KOPT-K1 (cell line): ENCODE data around the gene GRIK3.

Experiments used
- H3K27ac ChIP-seq: fragments of 200-600 bp; sonication (generic); 2 replicates; pipeline ENCODE4 v1.5.1; 2016; ENCODE audit warnings: antibody characterized with exemption, mild to moderate bottlenecking, low read depth, low read length; ENCODE audit not compliant: poor library complexity, severe bottlenecking
- H3K36me3 ChIP-seq: fragments of 200-600 bp; sonication (generic); 2 replicates; pipeline ENCODE4 v1.5.1; 2017; ENCODE audit warnings: antibody characterized with exemption, mild to moderate bottlenecking, low read length, moderate library complexity; ENCODE audit not compliant: insufficient read depth
- H3K9me3 ChIP-seq: fragments of 200-600 bp; sonication (generic); 2 replicates; pipeline ENCODE4 v1.5.1; 2017; ENCODE audit warnings: antibody characterized with exemption, low read length, mild to moderate bottlenecking; ENCODE audit not compliant: insufficient read depth, poor library complexity, severe bottlenecking

Gene GRIK3

DNA sequence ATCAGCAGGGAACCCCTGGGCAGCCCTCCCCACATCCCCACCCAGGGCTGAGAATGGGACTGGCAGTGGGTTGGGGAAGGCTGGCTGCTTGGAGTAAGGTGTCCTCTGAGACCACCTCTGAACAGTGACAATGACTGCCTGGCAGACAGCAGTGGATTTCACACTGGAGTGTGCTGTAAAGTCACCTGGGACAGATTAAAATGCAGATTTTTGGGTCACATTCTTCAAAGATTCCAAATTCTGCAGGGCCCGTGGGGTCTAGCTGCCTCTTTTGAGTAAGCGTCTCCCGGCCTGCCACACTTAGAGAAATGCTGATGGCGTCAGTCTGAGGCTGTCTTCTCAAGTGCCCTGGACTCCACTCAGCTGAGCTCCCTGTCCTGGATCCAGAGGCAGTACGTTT lies 164.5 kb downstream of the GRIK3 start:
- Histone ChIP-seq H3K36me3 (no peaks in the 10 kb centered on the region), H3K27ac (no peak overlapping the region), H3K9me3 (no peaks in the 10 kb centered on the region)

DNA sequence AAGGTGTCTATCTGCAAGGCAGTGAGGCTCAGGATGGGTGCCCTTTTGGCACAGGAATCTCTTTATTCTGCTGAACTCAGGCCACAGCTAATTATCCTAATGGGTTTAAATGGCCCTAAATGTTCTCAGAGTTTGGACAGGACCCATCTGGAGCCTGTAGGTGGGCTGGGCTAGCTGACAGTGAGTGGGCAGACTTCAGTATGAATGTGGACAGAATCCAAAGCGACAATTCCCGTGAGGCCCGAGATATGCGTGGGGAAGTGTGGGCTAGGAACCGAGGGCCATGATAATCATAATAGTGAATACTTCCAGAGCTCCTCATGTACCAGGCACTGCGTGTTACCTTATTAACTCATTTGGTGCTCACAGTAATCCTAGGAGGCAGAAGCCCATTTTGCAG lies 165.3 kb downstream of the GRIK3 start:
- H3K9me3 ChIP-seq, result no peaks in the 10 kb centered on the region
- no peaks in the 10 kb centered on the region for H3K36me3 ChIP-seq
- H3K27ac ChIP-seq, result no peak overlapping the region

DNA sequence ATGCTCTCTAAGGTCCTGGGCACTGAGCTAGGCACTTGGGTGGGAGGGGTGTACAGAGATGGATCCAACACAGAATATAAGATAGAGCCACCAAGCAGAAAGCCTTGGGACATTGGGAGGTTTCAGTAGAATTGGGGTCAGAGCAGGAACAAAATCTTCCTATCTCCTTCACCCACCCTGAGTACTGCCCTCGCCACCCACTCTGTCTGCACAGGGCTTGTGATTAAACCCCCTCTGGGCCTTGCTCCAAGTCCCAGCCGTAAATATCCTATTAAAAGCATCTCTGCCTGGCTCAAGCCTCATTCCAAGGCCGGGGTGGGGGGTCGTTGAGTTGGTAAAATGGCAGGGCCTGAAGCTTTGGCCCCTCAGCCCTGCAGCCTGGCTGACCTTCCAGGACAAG lies 166.7 kb downstream of the GRIK3 start:
- H3K27ac ChIP-seq, result no peak overlapping the region
- H3K9me3 ChIP-seq, result no peaks in the 10 kb centered on the region

DNA sequence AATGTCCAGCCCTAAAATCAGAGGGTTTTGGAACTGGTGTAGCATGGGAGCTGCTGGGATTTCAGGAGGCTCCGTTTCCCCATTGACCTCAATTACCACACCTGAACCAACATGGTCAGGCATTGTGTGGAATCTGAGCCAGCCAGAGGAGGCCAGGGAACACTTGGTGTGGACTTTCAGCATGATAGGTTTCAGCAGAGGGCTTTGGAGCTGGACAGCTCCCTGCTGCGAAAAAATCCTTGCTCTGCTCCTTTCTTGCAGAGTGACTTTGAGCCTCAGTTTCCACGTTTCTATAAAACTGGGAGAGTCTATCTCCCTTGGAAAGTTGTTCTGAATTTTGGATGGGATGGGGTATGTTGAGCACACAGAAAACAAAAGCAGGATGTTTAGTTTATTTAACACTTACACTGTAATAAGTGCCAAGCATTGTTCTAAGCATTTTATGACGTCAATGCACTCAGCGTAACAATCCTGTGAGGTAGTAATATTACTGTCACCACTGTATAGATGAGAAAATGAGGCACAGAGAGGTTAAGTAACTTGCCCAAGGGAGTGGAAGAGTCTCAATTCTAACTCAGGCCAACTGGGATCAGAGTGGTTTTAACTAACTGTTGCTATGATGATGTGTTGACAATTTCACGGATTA lies 168.0 kb downstream of the GRIK3 start:
- Histone ChIP-seq H3K36me3 (no peaks in the 10 kb centered on the region), H3K9me3 (no peaks in the 10 kb centered on the region)

More for the DNA sequence above, 166.7 kb downstream of the GRIK3 start:
- no peaks in the 10 kb centered on the region for H3K36me3 ChIP-seq

DNA sequence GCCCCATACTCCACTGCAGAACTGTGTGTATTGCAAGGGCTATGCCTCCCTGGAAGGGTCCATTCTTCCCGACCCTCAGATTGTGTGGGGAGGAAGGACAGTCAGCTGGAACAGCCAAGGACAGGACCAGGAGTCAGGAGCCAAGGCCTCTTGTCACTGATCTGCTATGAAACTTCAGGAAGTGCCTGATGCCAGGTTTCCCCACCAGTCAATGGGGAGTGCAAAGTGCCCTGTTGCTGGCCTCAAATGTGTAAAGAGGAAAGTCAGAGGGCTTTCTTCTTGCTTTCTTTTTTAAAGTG lies 168.8 kb downstream of the GRIK3 start:
- Histone ChIP-seq H3K36me3 (no peaks in the 10 kb centered on the region), H3K9me3 (no peaks in the 10 kb centered on the region), H3K27ac (no peak overlapping the region)

More for the DNA sequence above, 168.0 kb downstream of the GRIK3 start:
- no peak overlapping the region for H3K27ac ChIP-seq

DNA sequence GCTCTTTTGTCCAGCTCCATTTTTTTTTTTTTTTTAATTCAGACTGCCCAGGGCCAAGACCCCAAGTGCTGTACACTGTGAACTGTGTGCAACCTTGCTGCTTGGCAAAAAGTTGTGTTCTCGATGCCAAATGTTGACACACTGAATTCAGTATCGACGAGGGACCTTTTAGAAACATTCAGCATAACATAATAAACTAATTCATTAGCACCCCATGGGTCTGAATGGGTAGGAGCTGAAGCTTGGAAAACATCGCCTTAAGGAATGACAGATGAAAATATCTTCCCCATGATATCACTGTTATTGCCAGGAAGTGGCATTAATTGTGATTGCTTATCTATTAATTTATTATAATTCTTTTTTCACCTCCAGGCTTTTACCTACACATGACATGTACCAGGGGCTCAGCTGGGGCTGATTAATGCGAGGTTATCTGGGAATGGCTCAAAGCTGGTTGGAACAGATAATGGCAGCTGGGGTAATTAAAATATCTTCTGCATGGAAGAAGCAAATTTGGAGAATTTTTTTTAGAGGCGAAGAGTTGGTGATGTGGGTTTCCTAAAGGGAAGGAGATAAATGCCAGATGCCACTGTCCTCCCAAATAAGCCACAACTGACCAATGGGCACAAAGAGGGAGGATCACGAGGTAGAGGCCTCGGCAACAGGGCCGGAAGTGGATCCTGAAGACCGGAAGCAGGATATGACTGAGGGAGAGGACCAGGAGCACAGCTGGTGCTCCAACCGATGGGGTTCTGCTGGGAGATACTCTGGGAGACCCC lies 169.3 kb downstream of the GRIK3 start:
- Histone ChIP-seq H3K36me3 (no peaks in the 10 kb centered on the region), H3K27ac (no peak overlapping the region), H3K9me3 (no peaks in the 10 kb centered on the region)

DNA sequence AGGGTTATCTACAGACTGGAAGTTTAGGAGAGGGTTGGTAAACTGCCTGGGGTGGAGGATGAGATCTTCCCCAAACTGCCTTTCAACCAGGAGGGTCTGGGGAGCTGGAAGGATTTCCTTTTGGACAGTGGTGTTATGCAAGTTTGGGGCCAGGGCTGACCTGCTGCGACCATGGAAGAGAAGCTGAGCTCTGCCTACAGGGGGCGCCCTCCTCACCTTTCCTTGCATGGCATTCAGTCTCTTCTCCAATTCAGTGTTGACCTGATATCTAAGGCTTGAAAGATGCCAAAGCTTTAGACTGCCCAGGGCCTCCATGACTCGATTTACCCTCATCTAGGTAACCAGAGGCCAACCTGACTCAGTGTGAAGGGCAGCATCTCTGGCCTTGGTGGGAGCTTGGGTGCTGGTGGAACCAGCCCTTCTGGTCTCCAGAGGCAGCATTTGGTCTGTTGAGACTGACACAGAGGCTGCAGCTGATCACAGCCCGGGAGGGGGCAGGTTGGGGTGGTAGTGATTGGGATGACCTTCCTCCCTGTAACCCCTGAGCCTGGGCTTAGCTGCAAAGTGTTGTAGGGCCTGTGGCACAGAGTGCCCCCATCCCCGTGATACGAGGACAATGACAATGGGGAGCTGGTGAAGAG lies 170.0 kb downstream of the GRIK3 start:
- no peaks in the 10 kb centered on the region for H3K36me3 ChIP-seq
- no peaks in the 10 kb centered on the region for H3K9me3 ChIP-seq

DNA sequence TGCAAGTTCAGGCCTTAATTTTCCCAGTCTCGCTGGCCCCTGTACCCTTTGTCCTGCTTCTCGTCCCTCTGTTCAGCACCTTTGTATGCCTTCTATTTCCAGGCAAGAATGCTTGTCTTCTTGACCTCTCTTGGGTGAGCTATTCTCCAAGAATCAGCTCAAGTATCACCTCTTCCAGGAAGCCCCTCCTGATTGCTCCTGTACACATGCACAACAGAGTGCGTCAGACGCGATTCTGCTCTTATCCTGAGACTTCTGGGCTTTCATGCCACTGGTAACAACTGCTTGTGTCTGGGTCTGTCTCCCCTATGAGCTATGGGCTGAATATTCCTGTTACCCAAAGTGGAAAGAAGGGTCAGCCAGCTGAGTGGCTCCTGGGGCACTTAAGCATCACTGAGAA lies 170.8 kb downstream of the GRIK3 start:
- no peaks in the 10 kb centered on the region for H3K36me3 ChIP-seq
- no peak overlapping the region for H3K27ac ChIP-seq
- no peaks in the 10 kb centered on the region for H3K9me3 ChIP-seq

More for the DNA sequence above, 170.0 kb downstream of the GRIK3 start:
- no peak overlapping the region for H3K27ac ChIP-seq

DNA sequence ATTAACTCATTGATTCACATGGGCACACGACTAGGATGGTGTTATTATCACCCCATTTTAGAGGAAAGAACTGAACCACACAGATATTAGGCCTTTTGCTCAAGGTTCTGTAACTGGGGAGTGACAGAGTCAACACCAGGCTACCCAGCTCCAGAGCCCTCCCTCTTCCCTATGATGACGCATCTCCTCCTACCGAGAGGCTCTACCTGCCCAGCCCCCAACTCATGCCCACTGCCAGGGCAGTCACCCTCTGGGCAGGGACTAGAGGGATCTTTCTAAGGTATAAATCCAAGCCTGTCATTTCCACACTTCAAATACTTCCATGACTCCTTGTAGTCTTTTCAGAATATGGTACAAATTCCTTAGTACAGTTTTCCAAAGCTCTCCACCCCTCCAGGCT lies 171.3 kb downstream of the GRIK3 start:
- no peak overlapping the region for H3K27ac ChIP-seq
- no peaks in the 10 kb centered on the region for H3K36me3 ChIP-seq
- H3K9me3 ChIP-seq, result no peaks in the 10 kb centered on the region

DNA sequence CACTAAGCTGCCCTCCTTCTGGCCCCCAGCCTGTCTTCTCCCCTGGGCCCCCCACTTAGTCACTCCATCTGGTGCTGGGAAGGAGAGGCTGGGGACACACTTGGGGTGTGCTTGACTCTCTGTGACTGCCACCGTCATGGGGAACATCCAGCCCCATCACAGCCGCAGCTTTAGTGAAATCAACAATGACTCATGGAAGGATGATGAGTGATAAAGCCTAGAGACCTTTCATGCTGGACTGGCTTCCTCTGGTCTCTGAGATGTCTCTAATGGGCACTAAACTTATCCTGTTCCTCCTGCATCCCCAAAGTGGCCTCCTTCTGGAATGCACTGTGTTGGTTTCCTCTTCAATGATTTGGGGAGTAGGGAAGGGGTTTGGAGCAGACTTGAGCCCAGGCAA lies 172.9 kb downstream of the GRIK3 start:
- no peaks in the 10 kb centered on the region for H3K36me3 ChIP-seq
- H3K27ac ChIP-seq, result no peak overlapping the region
- no peaks in the 10 kb centered on the region for H3K9me3 ChIP-seq

DNA sequence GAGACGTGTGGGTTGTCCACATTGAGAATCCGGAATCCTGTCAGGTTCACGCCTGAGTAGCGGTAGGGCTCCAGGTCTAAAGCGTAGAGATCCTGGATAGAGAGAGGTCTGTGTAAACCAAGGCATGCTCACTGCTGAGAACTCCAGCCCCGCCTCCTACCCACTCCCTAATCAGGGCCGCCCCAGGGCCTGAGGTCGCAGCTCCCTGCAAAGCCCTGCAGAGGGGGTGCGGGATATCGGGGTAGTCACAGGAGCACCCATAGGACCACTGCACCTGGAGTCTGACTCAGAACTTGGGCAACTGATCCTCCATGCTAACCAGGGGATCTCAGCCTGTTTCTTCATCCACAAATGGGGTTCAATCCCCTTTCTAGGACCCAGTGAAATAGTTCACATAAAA lies 174.4 kb downstream of the GRIK3 start:
- H3K9me3 ChIP-seq, result no peaks in the 10 kb centered on the region

DNA sequence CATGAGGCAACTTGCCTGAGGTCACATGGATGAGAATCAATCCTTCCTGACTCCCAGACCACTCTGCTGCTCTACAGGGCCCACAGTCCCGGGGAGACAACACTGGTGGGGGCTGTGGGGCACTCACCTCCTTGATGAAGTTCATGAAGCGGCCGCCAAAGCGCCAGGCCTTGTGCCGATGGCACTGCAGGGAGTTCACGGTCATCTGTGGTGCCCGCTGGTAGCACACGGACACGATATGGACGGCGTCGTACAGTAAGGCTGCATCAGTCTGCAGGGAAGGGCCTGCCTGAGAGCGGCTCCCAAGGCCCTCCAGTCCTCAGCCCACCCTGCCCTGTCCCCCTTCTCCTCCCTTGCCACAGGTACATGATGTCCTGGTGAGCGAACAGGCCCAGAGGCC lies 175.3 kb downstream of the GRIK3 start:
- H3K9me3 ChIP-seq, result no peaks in the 10 kb centered on the region
- H3K36me3 ChIP-seq, result no peaks in the 10 kb centered on the region

More for the DNA sequence above, 174.4 kb downstream of the GRIK3 start:
- no peak overlapping the region for H3K27ac ChIP-seq
- no peaks in the 10 kb centered on the region for H3K36me3 ChIP-seq

DNA sequence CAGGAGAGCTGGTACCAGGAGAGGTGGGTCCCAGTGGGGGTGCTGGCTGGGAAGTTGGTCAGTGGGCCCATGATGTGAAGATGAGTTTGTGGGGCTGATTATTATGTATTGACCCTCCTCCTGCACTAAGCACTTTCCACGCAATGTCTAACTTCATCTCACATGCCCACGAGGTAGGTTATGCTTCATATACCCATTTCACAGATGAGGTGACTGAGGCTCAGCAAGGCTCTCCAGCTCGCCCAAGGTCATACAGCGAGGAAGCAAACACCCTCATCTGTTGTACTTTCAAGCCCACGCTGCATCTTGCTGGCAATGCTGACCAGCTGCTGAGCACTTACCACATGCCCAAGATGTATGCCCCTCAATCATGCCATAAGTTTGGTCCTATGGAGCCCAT lies 175.8 kb downstream of the GRIK3 start:
- no peaks in the 10 kb centered on the region for H3K9me3 ChIP-seq
- H3K36me3 ChIP-seq, result no peaks in the 10 kb centered on the region
- no peak overlapping the region for H3K27ac ChIP-seq

More for the DNA sequence above, 175.3 kb downstream of the GRIK3 start:
- no peak overlapping the region for H3K27ac ChIP-seq

DNA sequence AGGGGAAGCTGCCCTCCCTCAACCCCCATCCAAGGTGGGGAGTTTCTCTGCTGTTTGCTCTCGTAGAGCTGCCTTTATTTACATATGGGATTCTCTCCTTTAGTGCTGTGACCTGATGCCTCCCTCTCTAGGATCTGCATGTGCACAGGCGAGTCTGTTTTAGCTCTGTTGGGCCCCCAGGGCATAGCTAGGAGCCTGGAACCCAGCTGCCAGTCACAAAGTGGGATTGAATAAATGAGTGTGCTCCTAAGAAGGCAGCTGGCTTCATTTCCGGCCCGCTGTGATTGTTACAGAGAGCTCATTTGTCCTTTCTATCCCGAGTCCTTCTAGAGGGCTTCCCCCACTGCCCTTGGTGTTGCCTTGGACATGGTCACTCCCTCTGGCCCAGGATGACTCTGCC lies 176.6 kb downstream of the GRIK3 start:
- no peaks in the 10 kb centered on the region for H3K36me3 ChIP-seq
- no peak overlapping the region for H3K27ac ChIP-seq
- H3K9me3 ChIP-seq, result no peaks in the 10 kb centered on the region

DNA sequence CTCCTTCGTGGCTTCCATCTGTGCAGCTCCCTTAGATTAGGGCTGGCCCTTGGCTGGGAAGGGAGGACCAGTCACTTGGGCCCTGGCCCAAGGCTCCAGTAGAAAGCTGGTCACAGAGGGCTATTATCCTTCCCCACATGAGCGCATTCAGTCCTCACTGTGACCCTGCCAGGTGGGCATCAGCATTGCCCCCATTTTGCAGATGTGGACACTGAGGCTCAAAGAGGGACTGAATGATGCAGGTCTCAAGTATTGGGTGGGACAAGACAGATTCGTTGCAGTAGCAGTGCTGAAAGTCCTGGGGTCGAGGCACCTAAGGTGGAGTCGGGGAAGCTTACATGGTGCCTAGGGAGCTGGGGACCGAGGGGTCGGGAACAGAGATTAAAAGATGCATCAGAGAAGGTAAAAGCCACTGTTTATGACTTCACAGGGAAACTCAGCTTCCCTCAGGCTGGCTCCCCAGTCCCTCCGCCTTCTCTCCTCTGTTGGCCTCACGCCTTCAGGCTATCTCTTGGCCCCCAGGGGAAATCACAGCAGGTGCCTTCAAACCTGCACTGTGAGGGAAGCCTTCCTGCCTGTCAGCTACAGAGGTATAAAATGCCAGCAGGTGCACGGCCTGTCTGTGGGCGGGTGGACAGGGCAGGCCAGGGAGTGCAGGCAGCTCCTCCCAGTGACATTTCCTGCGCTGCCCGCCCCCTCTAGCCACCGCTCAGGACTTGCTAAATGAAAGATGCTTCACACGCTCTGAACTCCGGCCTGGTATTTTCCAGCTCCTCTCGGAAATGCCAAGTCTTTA lies 178.4 kb downstream of the GRIK3 start:
- Histone ChIP-seq H3K36me3 (no peaks in the 10 kb centered on the region), H3K9me3 (no peaks in the 10 kb centered on the region), H3K27ac (no peak overlapping the region)
